HFF-Myc (cell line): ENCODE data around the gene AIFM2.
"Not testable (repeated sequence)": the region's sequence is repeated elsewhere in the genome, so short reads cannot be mapped to it uniquely, and the experiment has no call there.

Experiments used
- DNase-seq: peaks from one replicate; pipeline ENCODE4 v3.0.0-alpha.2; 2011; ENCODE audit warnings: low read depth; ENCODE audit errors: extremely low read depth
- H3K4me3 ChIP-seq: replicated peaks from 2 replicates; pipeline ENCODE4 v1.5.1; 2011; ENCODE audit warnings: low read depth, mild to moderate bottlenecking, control low read depth, low read length
- TF ChIP-seq, protein P1 (sequence below): IDR thresholded peaks from 2 replicates; pipeline ENCODE4 v1.5.1; 2012; ENCODE audit warnings: mild to moderate bottlenecking, low read depth, low read length, control low read depth; ENCODE audit errors: missing control alignments

AIFM2 gene

DNA sequence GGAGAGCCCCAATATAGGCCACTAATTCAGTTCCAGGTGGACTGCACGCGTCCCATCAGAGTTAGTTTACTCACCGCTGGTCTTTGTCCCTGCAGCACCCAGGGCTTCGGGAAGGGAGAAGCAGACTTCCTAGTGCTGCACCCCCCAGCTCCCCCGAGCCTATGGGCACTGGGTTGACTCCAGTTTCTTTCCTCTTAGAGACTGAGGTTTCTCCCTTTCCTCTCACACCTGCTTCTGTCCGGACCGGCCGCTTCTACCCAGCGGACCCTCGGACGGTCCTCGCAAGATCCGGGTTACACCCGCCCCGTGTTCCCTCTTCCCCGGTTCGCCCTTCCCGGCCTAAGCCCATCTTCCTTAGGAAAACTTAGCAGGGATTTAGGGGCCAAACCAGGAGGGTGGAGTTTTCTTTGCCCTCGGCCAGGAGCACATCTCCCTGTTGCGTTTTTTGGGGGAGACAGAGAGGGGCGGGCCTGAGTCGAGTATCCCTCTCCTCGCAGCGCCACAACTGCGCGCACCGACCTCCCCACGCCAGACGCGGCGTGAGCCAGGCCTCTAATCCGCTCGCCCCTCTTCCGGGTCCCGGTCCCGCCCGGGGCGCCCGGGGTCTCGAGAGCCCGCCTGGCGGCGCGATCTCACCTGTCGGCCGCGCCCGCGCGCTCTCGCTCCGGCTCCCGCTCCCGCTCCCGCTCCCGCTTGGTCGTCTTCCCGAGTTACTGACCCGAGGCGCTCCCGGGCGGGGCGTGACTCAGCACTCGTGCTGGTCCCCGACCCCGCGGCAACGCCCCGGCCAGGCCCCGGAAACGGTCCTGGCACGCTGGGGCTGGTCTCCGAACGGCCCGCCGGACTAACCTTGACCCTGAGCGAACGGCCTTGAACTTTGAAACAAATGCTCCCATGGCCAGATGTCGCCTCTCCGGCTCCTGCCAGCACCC, at the start of gene AIFM2:
TSS of gene AIFM2 (minus strand) at position 728 of the 932 bp plus-strand sequence. CDS start 8,741 bp downstream, outside the sequence.
- TF ChIP-seq, protein P1, sequence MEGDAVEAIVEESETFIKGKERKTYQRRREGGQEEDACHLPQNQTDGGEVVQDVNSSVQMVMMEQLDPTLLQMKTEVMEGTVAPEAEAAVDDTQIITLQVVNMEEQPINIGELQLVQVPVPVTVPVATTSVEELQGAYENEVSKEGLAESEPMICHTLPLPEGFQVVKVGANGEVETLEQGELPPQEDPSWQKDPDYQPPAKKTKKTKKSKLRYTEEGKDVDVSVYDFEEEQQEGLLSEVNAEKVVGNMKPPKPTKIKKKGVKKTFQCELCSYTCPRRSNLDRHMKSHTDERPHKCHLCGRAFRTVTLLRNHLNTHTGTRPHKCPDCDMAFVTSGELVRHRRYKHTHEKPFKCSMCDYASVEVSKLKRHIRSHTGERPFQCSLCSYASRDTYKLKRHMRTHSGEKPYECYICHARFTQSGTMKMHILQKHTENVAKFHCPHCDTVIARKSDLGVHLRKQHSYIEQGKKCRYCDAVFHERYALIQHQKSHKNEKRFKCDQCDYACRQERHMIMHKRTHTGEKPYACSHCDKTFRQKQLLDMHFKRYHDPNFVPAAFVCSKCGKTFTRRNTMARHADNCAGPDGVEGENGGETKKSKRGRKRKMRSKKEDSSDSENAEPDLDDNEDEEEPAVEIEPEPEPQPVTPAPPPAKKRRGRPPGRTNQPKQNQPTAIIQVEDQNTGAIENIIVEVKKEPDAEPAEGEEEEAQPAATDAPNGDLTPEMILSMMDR: no peak
- DNase-seq: peak; percentile 16
- peak within 1 kb of the TSS; percentile 64 for H3K4me3 ChIP-seq

DNA sequence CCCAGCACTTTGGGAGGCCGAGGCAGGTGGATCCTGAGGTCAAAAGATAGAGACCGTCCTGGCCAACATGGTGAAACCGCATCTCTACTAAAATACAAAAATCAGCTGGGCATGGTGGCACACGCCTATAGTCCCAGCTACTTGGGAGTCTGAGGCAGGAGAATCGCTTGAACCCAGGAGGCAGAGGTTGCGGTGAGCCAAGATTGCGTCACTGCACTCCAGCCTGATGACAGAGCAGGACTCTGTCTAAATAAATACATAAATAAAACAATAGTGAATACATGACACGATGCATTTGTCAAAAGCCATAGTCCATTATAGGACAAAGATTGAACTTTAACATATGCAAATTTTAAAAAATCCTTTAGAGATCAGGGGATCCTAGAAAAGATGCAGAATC, 46.6 kb upstream of the AIFM2 start:
- DNase-seq, H3K4me3 ChIP-seq: not testable (repeated sequence)

DNA sequence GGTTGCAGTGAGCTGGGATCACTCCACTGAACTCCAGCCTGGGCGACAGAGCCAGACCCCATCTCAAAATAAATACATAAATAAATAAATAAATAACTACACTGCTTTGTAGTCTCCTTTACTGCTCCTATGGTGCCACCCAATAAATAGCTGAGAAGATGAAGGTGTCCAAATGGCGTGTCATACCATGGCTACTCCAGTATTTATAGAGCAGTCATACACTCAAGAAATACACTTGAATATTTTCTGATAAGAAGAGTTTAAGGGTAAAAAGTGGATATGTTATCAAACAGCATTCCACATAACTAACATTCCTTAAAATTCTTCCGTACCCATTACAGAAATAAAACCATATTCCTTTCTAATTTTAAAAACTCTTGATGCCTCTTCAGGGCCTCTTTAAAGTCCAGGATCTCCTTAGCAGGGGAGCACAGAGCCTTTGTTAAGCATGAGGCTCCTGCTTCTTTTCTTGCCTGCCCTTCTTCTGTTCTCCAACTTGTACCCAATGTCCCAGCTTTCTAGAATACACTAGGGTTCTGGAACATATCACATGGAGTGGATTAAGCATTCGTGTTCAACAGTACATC, 45.6 kb upstream of the AIFM2 start:
- H3K4me3 ChIP-seq: no peak overlapping the region
- DNase-seq: no peak
- TF ChIP-seq, protein P1: no peak

DNA sequence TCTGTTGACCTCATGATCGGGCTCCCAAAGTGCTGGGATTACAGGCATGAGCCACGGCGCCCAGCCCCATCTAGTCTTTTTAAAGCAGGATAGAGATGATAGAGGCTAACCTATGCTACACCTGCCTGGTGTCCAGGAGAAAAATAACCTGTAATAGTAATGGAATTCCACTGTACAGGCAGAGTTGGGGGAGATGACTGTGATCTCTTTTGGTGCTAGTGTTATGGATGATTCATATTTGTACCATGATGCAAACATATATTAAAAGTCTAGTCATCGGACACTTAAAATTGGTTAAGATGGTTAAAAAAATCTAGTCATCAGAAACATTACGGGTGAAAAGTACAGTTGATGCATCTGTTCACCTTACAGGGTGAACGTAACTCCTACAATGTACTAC, 43.8 kb upstream of the AIFM2 start:
- no peak for DNase-seq
- TF ChIP-seq, protein P1: no peak
- no peak overlapping the region for H3K4me3 ChIP-seq

DNA sequence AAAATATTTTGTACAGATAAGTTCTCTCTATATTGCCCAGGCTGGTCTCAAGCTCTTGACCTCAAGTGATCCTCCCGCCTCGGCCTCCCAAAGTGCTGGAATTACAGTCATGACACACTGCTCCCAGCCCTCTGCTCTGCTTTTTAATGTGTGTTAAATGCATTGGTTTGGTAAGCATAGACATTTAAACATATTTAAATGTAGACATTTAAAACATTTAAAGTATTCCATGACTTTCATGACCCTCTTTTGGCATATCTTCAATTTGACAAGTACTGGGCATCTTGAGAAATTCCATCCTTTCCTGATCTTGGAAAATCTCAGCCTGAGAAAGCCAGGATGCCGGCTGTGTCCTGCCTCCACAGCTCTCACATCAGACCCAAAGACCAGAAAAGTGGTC, 42.9 kb upstream of the AIFM2 start:
- no peak for DNase-seq
- H3K4me3 ChIP-seq: no peak overlapping the region
- TF ChIP-seq, protein P1: no peak

DNA sequence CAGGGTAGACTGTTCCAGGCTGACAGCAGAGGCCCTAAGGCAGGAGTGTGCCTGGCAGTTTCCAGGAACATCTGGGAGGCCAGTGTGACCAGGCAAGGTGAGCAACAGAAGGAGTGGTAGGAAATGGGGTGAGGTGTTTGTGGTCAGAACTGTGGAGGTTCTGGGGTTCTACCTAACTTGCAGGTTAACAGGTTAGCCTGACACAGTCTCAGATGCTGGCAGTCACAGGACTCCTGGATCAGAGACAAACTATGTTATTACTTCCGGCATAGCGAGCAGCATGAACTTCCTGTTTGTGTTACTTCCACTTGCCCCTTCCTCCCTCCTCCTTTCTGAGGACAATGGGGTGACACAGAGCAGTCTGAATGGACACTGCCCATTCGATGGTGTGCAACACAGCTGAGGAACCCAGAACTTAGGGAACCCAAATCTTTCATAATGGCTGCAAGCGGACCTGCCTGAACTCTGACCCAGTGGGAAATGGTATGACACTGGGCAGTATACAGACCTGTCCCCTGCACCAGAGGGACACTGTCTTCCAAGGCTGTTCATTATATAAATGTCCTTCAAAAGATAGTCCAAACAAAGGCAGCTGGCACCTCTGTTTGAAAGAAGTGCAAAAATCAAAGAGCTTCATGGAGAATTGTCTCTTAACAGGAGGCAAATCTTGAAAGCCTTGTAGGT, 41.6 kb upstream of the AIFM2 start:
- TF ChIP-seq, protein P1: no peak
- DNase-seq: no peak
- H3K4me3 ChIP-seq: no peak overlapping the region
